Erythroblast (primary cell): ENCODE results near the gene POLD1.

Experiments used
- GATA1 ChIP-seq: IDR thresholded peaks from 2 replicates; pipeline ENCODE4 v1.6.1; 2011; ENCODE audit warnings: low read depth, mild to moderate bottlenecking, control low read depth, low read length, moderate library complexity
- POLR2A ChIP-seq: IDR thresholded peaks from 2 replicates; pipeline ENCODE4 v1.6.1; 2011; ENCODE audit warnings: mild to moderate bottlenecking, low read length

DNA sequence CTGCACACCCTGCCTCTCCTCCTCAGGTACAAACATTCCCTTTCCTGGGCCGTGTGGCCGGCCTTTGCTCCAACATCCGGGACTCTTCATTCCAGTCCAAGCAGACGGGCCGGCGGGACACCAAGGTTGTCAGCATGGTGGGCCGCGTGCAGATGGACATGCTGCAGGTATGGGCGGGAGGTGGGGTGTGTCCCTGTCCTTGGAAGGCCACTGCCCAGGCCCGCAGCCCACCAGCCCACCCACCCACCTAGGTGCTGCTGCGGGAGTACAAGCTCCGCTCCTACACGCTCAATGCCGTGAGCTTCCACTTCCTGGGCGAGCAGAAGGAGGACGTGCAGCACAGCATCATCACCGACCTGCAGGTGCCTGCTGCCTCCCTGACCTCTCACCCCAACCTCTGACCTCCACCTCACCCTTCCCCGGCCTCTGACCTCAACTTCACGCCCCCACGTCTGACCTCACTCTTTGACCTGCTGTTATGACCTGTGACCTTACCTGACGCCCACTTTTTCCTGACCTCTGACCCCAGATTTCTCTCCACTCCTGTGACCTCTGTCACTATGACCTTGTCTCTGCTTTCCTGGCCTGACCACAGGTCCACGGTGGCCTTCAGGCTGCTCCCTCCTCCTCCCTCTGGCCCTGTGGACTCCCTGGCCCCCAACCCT, 22.1 kb downstream of the POLD1 start:
- TF ChIP-seq POLR2A, result no peak
- no peak for TF ChIP-seq GATA1
